Neuronal stem cell (in vitro differentiated cells): ENCODE results near the gene FLT1.

Source experiments
- DNase-seq: peaks from one replicate; pipeline ENCODE4 v3.0.0-alpha.2; 2013; ENCODE audit warnings: low spot score
- H2AFZ ChIP-seq: one replicate; pipeline ENCODE4 v1.6.1; 2013; ENCODE audit warnings: mild to moderate bottlenecking, low read length, inconsistent platforms
- H2AK5ac ChIP-seq: 2 replicates; pipeline ENCODE4 v1.6.1; 2013; ENCODE audit warnings: low read depth, mild to moderate bottlenecking, inconsistent platforms, low read length, moderate library complexity, mixed read lengths
- H2BK120ac ChIP-seq: 2 replicates; pipeline ENCODE4 v1.6.1; 2013; ENCODE audit warnings: low read depth, mild to moderate bottlenecking, inconsistent platforms, low read length, moderate library complexity, mixed read lengths
- H2BK12ac ChIP-seq: one replicate; pipeline ENCODE4 v1.6.1; 2013; ENCODE audit warnings: low read length, inconsistent platforms
- H2BK15ac ChIP-seq: 2 replicates; pipeline ENCODE4 v1.6.1; 2013; ENCODE audit warnings: mild to moderate bottlenecking, low read length, inconsistent platforms, mixed read lengths
- H2BK5ac ChIP-seq: one replicate; pipeline ENCODE4 v1.6.1; 2013; ENCODE audit warnings: inconsistent platforms, mild to moderate bottlenecking, low read length, moderate library complexity
- H3K14ac ChIP-seq: one replicate; pipeline ENCODE4 v1.6.1; 2013; ENCODE audit warnings: low read length, inconsistent platforms
- H3K18ac ChIP-seq: 2 replicates; pipeline ENCODE4 v1.6.1; 2013; ENCODE audit warnings: low read length, inconsistent platforms
- H3K23ac ChIP-seq: 2 replicates; pipeline ENCODE4 v1.6.1; 2013; ENCODE audit warnings: low read depth, mild to moderate bottlenecking, mixed read lengths, low read length, inconsistent platforms; ENCODE audit not compliant: poor library complexity
- H3K27ac ChIP-seq: replicated peaks from 3 replicates; pipeline ENCODE4 v1.5.1; 2013; ENCODE audit warnings: low read length, inconsistent platforms
- H3K27me3 ChIP-seq, 3 experiments: 2 replicates each; pipeline ENCODE4 v1.6.1; 2013; ENCODE audit warnings: low read length in 3 of 3, mild to moderate bottlenecking in 2 of 3, inconsistent platforms in 1 of 3, low read depth in 1 of 3, mixed read lengths in 1 of 3, moderate library complexity in 1 of 3; ENCODE audit not compliant: control insufficient read depth in 3 of 3, insufficient read depth in 3 of 3
- H3K36me3 ChIP-seq, 2 donors: replicated peaks in 1 of 2; 2 replicates each; pipeline ENCODE4 v1.6.1; 2013; ENCODE audit warnings: low read length in 2 of 2; ENCODE audit not compliant: control insufficient read depth in 2 of 2, insufficient read depth in 2 of 2
- H3K4ac ChIP-seq: 2 replicates; pipeline ENCODE4 v1.6.1; 2013; ENCODE audit warnings: inconsistent platforms, mild to moderate bottlenecking, low read length, moderate library complexity
- H3K4me1 ChIP-seq, 2 donors: 1 replicate in 1 of 2; 2 replicates in 1 of 2; pipeline ENCODE4 v1.6.1; 2013; ENCODE audit warnings: low read length in 2 of 2, low read depth in 1 of 2; ENCODE audit not compliant: control insufficient read depth in 2 of 2, insufficient read depth in 1 of 2
- H3K4me2 ChIP-seq: one replicate; pipeline ENCODE4 v1.6.1; 2013; ENCODE audit warnings: mild to moderate bottlenecking, low read length, inconsistent platforms; ENCODE audit not compliant: insufficient read depth, poor library complexity, severe bottlenecking
- H3K4me3 ChIP-seq, 2 donors: 2 replicates each; pipeline ENCODE4 v1.5.1; 2013; ENCODE audit warnings: low read length in 2 of 2, mild to moderate bottlenecking in 2 of 2, inconsistent platforms in 1 of 2, moderate library complexity in 1 of 2
- H3K79me1 ChIP-seq: one replicate; pipeline ENCODE4 v1.6.1; 2013; ENCODE audit warnings: low read depth, mild to moderate bottlenecking, inconsistent platforms, low read length, moderate library complexity
- H3K9ac ChIP-seq: one replicate; pipeline ENCODE4 v1.6.1; 2013; ENCODE audit warnings: mild to moderate bottlenecking, low read depth, low read length, inconsistent platforms; ENCODE audit not compliant: poor library complexity
- H3K9me3 ChIP-seq, 2 donors: replicated peaks in 1 of 2; 2 replicates each; pipeline versions ENCODE3 to v1.6.1; 2013; ENCODE audit warnings: low read length in 2 of 2, mild to moderate bottlenecking in 2 of 2, inconsistent platforms in 1 of 2, low read depth in 1 of 2, mixed read lengths in 1 of 2, moderate library complexity in 1 of 2; ENCODE audit not compliant: control insufficient read depth in 2 of 2, insufficient read depth in 1 of 2
- H4K8ac ChIP-seq: one replicate; pipeline ENCODE4 v1.6.1; 2013; ENCODE audit warnings: low read depth, mild to moderate bottlenecking, inconsistent platforms, low read length, moderate library complexity
- H4K91ac ChIP-seq: one replicate; pipeline ENCODE4 v1.6.1; 2013; ENCODE audit warnings: low read length, low read depth, mild to moderate bottlenecking, inconsistent platforms; ENCODE audit not compliant: poor library complexity
- WGBS, 2 donors: extraction: QIAGEN DNeasy Blood & Tissue Kit; methylation state at CpG; one replicate each; pipeline ENCODE4 v1.1.7; 2013; ENCODE audit warnings: missing lambda C conversion rate in 2 of 2, mixed read lengths in 1 of 2; ENCODE audit not compliant: insufficient read length in 2 of 2, insufficient replicate concordance in 1 of 2; ENCODE audit errors: extremely low coverage in 2 of 2; 5-methylcytosine and 5-hydroxymethylcytosine counted together

Gene FLT1

DNA sequence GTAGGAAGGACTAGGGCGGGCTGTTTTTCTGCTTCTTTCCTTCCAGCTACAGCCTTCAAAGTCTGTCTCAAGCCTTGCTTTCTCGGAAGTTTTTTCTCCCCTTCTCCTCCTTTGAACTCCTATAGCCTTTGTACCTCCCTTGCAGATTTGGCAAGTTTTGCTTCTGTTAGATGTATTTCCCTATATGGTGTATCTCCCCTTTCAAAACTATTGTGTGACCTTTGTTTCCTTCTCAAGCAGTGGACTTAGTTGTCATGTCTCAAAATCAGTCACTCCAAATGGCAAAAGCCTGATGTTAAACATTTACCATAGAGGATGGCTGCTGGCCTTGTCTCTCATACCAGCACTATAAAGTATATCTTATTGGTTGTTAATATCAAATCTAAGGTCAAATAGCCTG lies 152.7 kb downstream of the FLT1 start:
- Histone ChIP-seq H4K91ac (no peak overlapping the region), H3K27ac (no peak overlapping the region), H3K4ac (no peak overlapping the region), H3K36me3 (no peaks in the 10 kb centered on the region), H2BK15ac (no peak overlapping the region), H3K9me3 (no peaks in the 10 kb centered on the region), H3K9ac (no peak overlapping the region), H3K79me1 (no peaks in the 10 kb centered on the region), H3K18ac (no peak overlapping the region), H3K4me3 (no peak overlapping the region), H3K23ac (no peak overlapping the region), H3K27me3 (peaks cover 0 to 24% (median 0%) of the 10 kb centered on the region in 3 experiments), H3K4me2 (no peak overlapping the region), H2BK12ac (no peak overlapping the region), H3K4me1 (no peaks in the 10 kb centered on the region), H4K8ac (no peak overlapping the region), H2BK5ac (no peak overlapping the region), H3K14ac (no peak overlapping the region), H2AK5ac (no peak overlapping the region), H2AFZ (no peak overlapping the region), H2BK120ac (no peak overlapping the region)
- no peak for DNase-seq
- WGBS, 2 donors = no CpG with 5 or more reads among the region's 2 CpGs

DNA sequence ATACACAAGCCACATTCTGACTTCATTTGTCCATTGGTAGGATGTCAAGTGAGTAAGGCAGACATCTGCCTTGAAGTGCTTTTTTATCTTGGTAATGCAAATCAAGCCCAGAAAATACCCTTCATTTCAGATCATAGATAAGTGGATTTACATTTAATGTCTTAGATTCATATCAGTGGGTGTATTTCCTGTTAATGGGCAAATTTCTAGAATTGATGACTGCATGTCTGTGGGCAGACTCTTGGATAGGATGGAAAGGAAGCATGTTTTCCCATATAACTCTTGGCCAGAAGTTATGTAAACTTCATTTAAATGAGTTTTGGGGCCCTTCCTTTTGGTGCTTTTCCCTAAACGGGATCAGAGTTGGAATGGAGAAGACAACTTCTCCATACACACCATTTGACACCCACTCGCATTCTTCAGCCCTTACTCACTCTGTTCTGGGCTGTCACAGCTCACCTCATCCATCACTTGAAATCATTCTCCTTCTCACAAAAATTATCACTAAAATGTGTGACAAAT lies 154.6 kb downstream of the FLT1 start:
- H2BK120ac ChIP-seq = no peak overlapping the region
- H3K79me1 ChIP-seq = no peaks in the 10 kb centered on the region
- no peaks in the 10 kb centered on the region for H3K4me1 ChIP-seq
- H3K9ac ChIP-seq = no peak overlapping the region
- no peak overlapping the region for H3K23ac ChIP-seq
- no peak overlapping the region for H3K4me3 ChIP-seq
- H3K14ac ChIP-seq = no peak overlapping the region
- no peak overlapping the region for H2BK15ac ChIP-seq
- H3K18ac ChIP-seq = no peak overlapping the region
- no CpG with 5 or more reads among the region's 2 CpGs for WGBS, 2 donors
- no peak overlapping the region for H3K4ac ChIP-seq
- H3K27ac ChIP-seq = no peak overlapping the region
- H2AK5ac ChIP-seq = no peak overlapping the region
- peaks cover 0 to 30% (median 0%) of the 10 kb centered on the region in 3 experiments for H3K27me3 ChIP-seq
- H3K4me2 ChIP-seq = no peak overlapping the region
- no peaks in the 10 kb centered on the region for H3K9me3 ChIP-seq
- H3K36me3 ChIP-seq = no peaks in the 10 kb centered on the region
- H2AFZ ChIP-seq = no peak overlapping the region
- no peak overlapping the region for H4K91ac ChIP-seq
- no peak overlapping the region for H2BK12ac ChIP-seq
- DNase-seq = no peak
- no peak overlapping the region for H4K8ac ChIP-seq
- H2BK5ac ChIP-seq = no peak overlapping the region

DNA sequence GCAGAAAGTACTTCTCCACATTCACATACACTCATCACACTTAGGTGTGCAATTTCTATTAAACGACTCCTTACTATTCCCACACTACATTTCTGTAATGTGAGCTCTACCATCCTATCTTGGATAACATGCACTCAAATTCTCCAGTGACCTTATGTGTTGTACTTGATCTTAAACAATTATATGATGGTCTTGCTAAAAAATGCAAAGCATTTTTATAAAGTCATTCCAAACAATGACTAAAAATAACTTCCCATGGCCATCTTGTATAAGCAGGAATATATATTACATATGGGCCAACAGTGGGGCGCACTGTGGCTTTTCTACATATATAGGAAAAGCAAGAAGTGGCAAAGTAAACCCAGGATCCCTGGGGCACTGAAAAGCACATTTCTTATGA lies 155.5 kb downstream of the FLT1 start:
- no peak for DNase-seq

DNA sequence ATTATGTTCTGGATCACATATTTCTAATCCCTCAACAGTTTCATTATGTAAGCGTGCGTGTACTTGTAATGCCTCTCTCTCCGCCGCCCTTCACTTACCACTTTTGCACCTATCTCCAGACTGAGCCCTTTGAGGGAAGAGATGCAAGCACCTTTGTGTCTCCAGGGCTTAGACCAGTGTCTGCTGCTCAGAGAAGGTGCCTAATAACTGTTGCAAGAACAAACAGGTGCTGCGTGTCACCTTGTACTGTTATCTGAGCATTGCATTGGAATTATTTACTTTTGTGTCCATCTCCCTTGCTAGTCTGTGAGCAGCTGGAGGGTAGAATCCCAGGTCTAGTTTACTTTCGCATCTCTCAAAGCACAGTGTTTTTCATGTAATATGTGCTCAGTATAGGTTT lies 156.2 kb downstream of the FLT1 start:
- H3K18ac ChIP-seq = no peak overlapping the region
- no peak overlapping the region for H2AK5ac ChIP-seq
- no peak overlapping the region for H2BK5ac ChIP-seq
- H3K4me1 ChIP-seq = no peaks in the 10 kb centered on the region
- H4K91ac ChIP-seq = no peak overlapping the region
- H3K9me3 ChIP-seq = no peaks in the 10 kb centered on the region
- no peaks in the 10 kb centered on the region for H3K36me3 ChIP-seq
- no peak overlapping the region for H3K4me2 ChIP-seq
- H4K8ac ChIP-seq = no peak overlapping the region
- H3K4me3 ChIP-seq = no peak overlapping the region
- no peak overlapping the region for H2BK15ac ChIP-seq
- no peaks in the 10 kb centered on the region for H3K79me1 ChIP-seq
- no peak overlapping the region for H2BK12ac ChIP-seq
- H2BK120ac ChIP-seq = no peak overlapping the region
- no peak overlapping the region for H2AFZ ChIP-seq
- no peak overlapping the region for H3K14ac ChIP-seq
- no peak for DNase-seq
- no peak overlapping the region for H3K9ac ChIP-seq
- no CpG with 5 or more reads among the region's 6 CpGs for WGBS, 2 donors
- no peak overlapping the region for H3K27ac ChIP-seq
- H3K4ac ChIP-seq = no peak overlapping the region
- no peak overlapping the region for H3K23ac ChIP-seq
- peaks cover 0 to 39% (median 0%) of the 10 kb centered on the region in 3 experiments for H3K27me3 ChIP-seq

More for the DNA sequence above, 155.5 kb downstream of the FLT1 start:
- no peak overlapping the region for H2AFZ ChIP-seq
- H3K9ac ChIP-seq = no peak overlapping the region
- H3K4ac ChIP-seq = no peak overlapping the region
- H3K14ac ChIP-seq = no peak overlapping the region
- no peak overlapping the region for H3K4me2 ChIP-seq
- no peak overlapping the region for H2BK15ac ChIP-seq
- H3K4me3 ChIP-seq = no peak overlapping the region
- H3K27ac ChIP-seq = no peak overlapping the region
- no peak overlapping the region for H3K23ac ChIP-seq
- no peak overlapping the region for H2BK5ac ChIP-seq
- no peaks in the 10 kb centered on the region for H3K9me3 ChIP-seq
- no peak overlapping the region for H4K91ac ChIP-seq
- no peak overlapping the region for H2BK12ac ChIP-seq
- H3K79me1 ChIP-seq = no peaks in the 10 kb centered on the region
- WGBS, 2 donors = 100% methylated on average over 1 of the region's 2 CpGs; no CpG with 5 or more reads in 1 of the 2 donors
- no peaks in the 10 kb centered on the region for H3K4me1 ChIP-seq
- no peak overlapping the region for H2BK120ac ChIP-seq
- H2AK5ac ChIP-seq = no peak overlapping the region
- no peak overlapping the region for H4K8ac ChIP-seq
- no peak overlapping the region for H3K18ac ChIP-seq
- H3K27me3 ChIP-seq = peaks cover 0 to 34% (median 0%) of the 10 kb centered on the region in 3 experiments
- H3K36me3 ChIP-seq = no peaks in the 10 kb centered on the region
